ENCODE results near the gene ACOXL. TPM values are rescaled to one million over a fixed set of nuclear protein-coding genes. Genes with fewer than 3 reads are reported as not detected.

ACOXL gene
- total RNA-seq, 2 donors from 2014 or later: 0.52 TPM; not detected in 1

DNA sequence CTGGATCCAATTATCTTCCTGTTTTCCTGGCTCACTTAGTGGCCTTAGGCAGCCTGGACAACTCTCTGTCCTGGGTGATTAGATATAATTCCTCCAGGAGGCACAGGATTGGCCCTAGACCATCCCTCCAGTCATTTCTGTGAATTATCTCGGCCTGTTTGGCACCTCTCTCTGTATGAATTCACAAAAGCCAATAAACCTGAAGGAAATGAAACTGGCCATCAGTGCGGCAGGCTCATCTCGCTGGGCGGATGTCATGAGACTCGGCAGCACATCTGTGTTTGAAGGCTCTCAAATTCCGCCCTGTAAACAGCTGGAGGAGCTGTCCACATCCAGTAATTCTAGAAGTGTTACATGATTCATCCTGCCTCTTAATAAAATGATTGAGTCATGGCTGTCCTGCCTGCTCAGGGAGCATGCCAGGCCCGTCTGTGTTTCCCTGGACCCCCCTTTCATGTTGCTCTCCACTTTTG lies 38.6 kb downstream of the ACOXL start:
- no peak for ATAC-seq
- H3K27ac ChIP-seq: no peak overlapping the region
- 69 to 83% methylated on average over 7 of the region's 7 CpGs for WGBS, 2 donors
- H3K27me3 ChIP-seq: no peaks in the 10 kb centered on the region
- peak in 1 of 4 donors; percentile 14 for DNase-seq
- no peaks in the 10 kb centered on the region for H3K9me3 ChIP-seq
- no peak for TF ChIP-seq POLR2A (IDR thresholded peaks at IDR 0.05)
- TF ChIP-seq CTCF (IDR thresholded peaks at IDR 0.05): no peak
- peaks cover 12% of the 10 kb centered on the region for H3K4me1 ChIP-seq
- H3K36me3 ChIP-seq (replicated peaks in 1 of 2; ENCODE audit: insufficient read depth in 1 of 2, low read depth in 2 of 2): no peaks in the 10 kb centered on the region
- intact Hi-C loops (cut with DNase I): no loop called here
- H3K4me3 ChIP-seq: no peak overlapping the region

GRCh38 chr2:110771547-110772382 lies 39.4 kb downstream of the ACOXL start:
- Histone ChIP-seq H3K4me3 (no peak overlapping the region), H3K36me3 (replicated peaks in 1 of 2; ENCODE audit: insufficient read depth in 1 of 2, low read depth in 2 of 2) (no peaks in the 10 kb centered on the region), H3K27ac (no peak overlapping the region), H3K9me3 (no peaks in the 10 kb centered on the region), H3K27me3 (no peaks in the 10 kb centered on the region), H3K4me1 (peaks cover 12% of the 10 kb centered on the region)
- no peak for ATAC-seq
- TF ChIP-seq POLR2A (IDR thresholded peaks at IDR 0.05) (no peak), CTCF (IDR thresholded peaks at IDR 0.05) (no peak)
- 82 to 87% methylated on average over 5 of the region's 5 CpGs for WGBS, 2 donors
- DNase-seq: no peak
- intact Hi-C loops (cut with DNase I): no loop called here

GRCh38 chr2:110772383-110772755 lies 40.0 kb downstream of the ACOXL start:
- no peak for ATAC-seq
- Histone ChIP-seq H3K4me1 (peaks cover 12% of the 10 kb centered on the region), H3K9me3 (no peaks in the 10 kb centered on the region), H3K36me3 (replicated peaks in 1 of 2; ENCODE audit: insufficient read depth in 1 of 2, low read depth in 2 of 2) (no peaks in the 10 kb centered on the region), H3K4me3 (no peak overlapping the region), H3K27me3 (no peaks in the 10 kb centered on the region), H3K27ac (no peak overlapping the region)
- WGBS, 2 donors: 81 to 91% methylated on average over 6 of the region's 6 CpGs
- intact Hi-C loops (cut with DNase I): no loop called here
- TF ChIP-seq POLR2A (IDR thresholded peaks at IDR 0.05) (no peak), CTCF (IDR thresholded peaks at IDR 0.05) (no peak)
- DNase-seq: no peak

GRCh38 chr2:110773401-110773921 lies 41.1 kb downstream of the ACOXL start:
- DNase-seq (peak; percentile 65 to 80 (median 74)), ATAC-seq (peak; percentile 76)
- intact Hi-C loops (cut with DNase I): no loop called here
- no peak for TF ChIP-seq POLR2A (IDR thresholded peaks at IDR 0.05)
- no peak for TF ChIP-seq CTCF (IDR thresholded peaks at IDR 0.05)
- 6 to 16% methylated on average over 6 of the region's 6 CpGs for WGBS, 2 donors
- H3K4me1 ChIP-seq: peaks cover 12% of the 10 kb centered on the region
- peak overlapping the region in 1 of 4 donors; percentile 3 for H3K27ac ChIP-seq
- H3K36me3 ChIP-seq (replicated peaks in 1 of 2; ENCODE audit: insufficient read depth in 1 of 2, low read depth in 2 of 2): no peaks in the 10 kb centered on the region
- H3K9me3 ChIP-seq: no peaks in the 10 kb centered on the region
- no peak overlapping the region for H3K4me3 ChIP-seq
- H3K27me3 ChIP-seq: no peaks in the 10 kb centered on the region

Measured in body of pancreas (tissue), 4 donors.